22Rv1 (cell line): ENCODE data around the gene ASTN2.

Experiments
- ZFX ChIP-seq: fragments of 450-650 bp; IDR thresholded peaks from 2 replicates; pipeline ENCODE4 v1.6.1; 2017; ENCODE audit warnings: antibody characterized with exemption, borderline replicate concordance
- TF ChIP-seq, protein P1 (sequence below): fragments of 450-650 bp; IDR thresholded peaks from 2 replicates; pipeline ENCODE4 v1.5.1; 2017; ENCODE audit warnings: mild to moderate bottlenecking

DNA sequence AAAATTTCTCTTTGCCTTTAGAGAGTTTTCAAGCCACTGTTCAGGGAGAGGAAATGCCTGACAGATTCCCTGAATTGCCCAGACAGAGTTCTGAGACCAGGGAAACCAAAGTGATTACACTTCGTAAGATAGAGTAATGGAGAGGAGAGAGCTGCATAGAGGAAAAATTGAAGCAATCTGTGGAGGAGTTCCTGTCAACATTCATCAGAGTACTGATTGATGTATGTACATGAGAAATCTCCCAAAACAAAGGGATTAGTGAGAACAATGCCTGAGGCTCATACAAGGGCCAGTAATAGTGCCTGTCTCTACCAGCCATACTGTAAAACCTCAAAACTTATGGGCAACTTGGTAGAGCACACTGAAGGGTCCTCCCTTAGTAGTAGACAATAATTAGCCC is 806.8 kb downstream of the ASTN2 start:
- TF ChIP-seq, protein P1, sequence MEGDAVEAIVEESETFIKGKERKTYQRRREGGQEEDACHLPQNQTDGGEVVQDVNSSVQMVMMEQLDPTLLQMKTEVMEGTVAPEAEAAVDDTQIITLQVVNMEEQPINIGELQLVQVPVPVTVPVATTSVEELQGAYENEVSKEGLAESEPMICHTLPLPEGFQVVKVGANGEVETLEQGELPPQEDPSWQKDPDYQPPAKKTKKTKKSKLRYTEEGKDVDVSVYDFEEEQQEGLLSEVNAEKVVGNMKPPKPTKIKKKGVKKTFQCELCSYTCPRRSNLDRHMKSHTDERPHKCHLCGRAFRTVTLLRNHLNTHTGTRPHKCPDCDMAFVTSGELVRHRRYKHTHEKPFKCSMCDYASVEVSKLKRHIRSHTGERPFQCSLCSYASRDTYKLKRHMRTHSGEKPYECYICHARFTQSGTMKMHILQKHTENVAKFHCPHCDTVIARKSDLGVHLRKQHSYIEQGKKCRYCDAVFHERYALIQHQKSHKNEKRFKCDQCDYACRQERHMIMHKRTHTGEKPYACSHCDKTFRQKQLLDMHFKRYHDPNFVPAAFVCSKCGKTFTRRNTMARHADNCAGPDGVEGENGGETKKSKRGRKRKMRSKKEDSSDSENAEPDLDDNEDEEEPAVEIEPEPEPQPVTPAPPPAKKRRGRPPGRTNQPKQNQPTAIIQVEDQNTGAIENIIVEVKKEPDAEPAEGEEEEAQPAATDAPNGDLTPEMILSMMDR = no peak
- no peak for TF ChIP-seq ZFX
